ENCODE results near the gene AKAP3. TPM values are rescaled to one million over a fixed set of nuclear protein-coding genes. Genes with fewer than 3 reads are reported as not detected.

The AKAP3 gene
- 1.3 and 3.0 TPM in 2 replicates for total RNA-seq

DNA sequence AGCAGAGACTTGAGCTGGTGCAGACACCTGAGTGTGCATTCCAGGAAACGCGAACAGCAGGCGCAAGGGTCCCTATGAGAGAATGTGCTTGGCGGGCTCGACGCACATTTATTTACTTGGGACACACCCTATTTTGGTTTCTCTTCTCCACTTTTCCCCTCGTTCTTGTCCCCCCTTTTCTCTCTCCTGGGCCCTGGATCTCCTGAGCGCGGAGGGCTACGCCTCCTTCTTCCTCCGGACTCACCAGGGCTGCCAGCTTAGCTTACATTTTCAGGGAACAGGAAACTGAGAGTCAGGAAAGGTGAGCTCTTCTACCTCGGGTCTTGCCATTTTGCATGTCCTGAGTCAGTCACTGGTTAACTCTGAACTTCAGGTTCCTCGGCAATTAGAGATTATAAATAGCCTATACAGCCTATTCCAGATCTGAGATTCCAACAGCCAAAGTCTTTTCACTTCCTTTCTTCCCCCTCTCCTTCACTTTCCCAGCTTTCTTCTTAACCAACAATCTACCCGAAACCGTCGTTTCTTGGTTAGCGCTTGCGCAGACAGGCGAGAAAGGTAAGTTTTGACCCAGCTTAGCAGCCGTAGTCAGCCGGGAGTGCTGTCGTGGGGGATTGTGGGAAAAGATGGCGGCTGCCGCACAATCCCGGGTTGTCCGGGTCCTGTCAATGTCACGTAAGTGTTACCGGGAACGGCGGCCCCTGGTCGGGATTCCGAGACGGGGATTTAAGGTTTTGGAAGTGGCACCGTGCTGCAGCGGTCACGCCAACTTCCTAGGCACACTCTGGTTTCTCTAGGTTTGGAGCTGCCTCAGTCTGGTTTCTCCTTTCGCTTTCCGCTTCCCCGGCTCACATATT is at the start of gene AKAP3, which contains the start of gene NDUFA9:
Gene AKAP3 (minus strand): TSS at position 551 of the 857 bp plus-strand sequence. CDS start 10,855 bp downstream, outside the sequence.
Gene NDUFA9 (plus strand): TSS at position 614 of the 857 bp plus-strand sequence. CDS start 13 bp downstream, at position 627.

Other genes starting within 250 kb of the AKAP3 start
- gene FGF6, start 203.2 kb downstream of the AKAP3 start, total RNA-seq = not detected in 2 replicates
- gene RAD51AP1, start 110.2 kb downstream of the AKAP3 start, total RNA-seq = 7.0 and 12.0 TPM in 2 replicates
- 66.0 and 68.3 TPM in 2 replicates for gene DYRK4, start 86.8 kb downstream of the AKAP3 start, total RNA-seq
- gene NDUFA9, start 63 bp upstream of the AKAP3 start, total RNA-seq = 24.6 and 39.1 TPM in 2 replicates
- gene GALNT8, start 71.3 kb upstream of the AKAP3 start, total RNA-seq = under 0.01 TPM in 1 of 2 replicates, not detected in the other